Measurements from ENCODE around the gene OR10D3.

The OR10D3 gene

GRCh38 chr11:124183068-124183467 is at the start of gene OR10D3:
OR10D3 (plus strand) TSS chr11:124183345; CDS start chr11:124185270, 1,925 bp downstream.
- no peak within 1 kb of the TSS for H2AFZ ChIP-seq (ENCODE audit: low read length)
- no peaks in the 10 kb centered on the region for H3K36me3 ChIP-seq (replicated peaks; ENCODE audit: insufficient read depth, low read length)
- no peaks in the 10 kb centered on the region for H4K20me1 ChIP-seq (ENCODE audit: insufficient read depth, low read length)
- no peak within 1 kb of the TSS for H3K27ac ChIP-seq (ENCODE audit: low read length)
- no peaks in the 10 kb centered on the region for H3K9me2 ChIP-seq (replicated peaks; ENCODE audit: insufficient read depth, low read length)
- no peaks in the 10 kb centered on the region for H3K4me1 ChIP-seq (ENCODE audit: low read length)
- TF ChIP-seq CTCF (IDR thresholded peaks at IDR 0.05; ENCODE audit: low read length): no peak
- TF ChIP-seq EZH2 (optimal IDR thresholded peaks at IDR 0.05; ENCODE audit: low read depth, low read length): no peak
- TF ChIP-seq EZH2phosphoT487 (IDR thresholded peaks at IDR 0.05; ENCODE audit: low read length): no peak
- H3F3A ChIP-seq (ENCODE audit: insufficient read depth, low read length): no peaks in the 10 kb centered on the region
- H3K4me2 ChIP-seq (ENCODE audit: low read depth, low read length): no peak within 1 kb of the TSS
- no peaks in the 10 kb centered on the region for H3K79me2 ChIP-seq (ENCODE audit: low read length)
- H3K4me3 ChIP-seq (ENCODE audit: low read length): no peak within 1 kb of the TSS
- no peak for DNase-seq
- H3K9me3 ChIP-seq (replicated peaks; ENCODE audit: insufficient read depth, low read length): no peaks in the 10 kb centered on the region
- H3K9ac ChIP-seq (ENCODE audit: low read length): no peak within 1 kb of the TSS
- H3K27me3 ChIP-seq (replicated peaks; ENCODE audit: insufficient read depth, low read length): no peaks in the 10 kb centered on the region

GRCh38 chr11:124143034-124143433 is 40.1 kb upstream of the OR10D3 start:
- Histone ChIP-seq H2AFZ (ENCODE audit: low read length) (no peak overlapping the region), H4K20me1 (ENCODE audit: insufficient read depth, low read length) (no peaks in the 10 kb centered on the region), H3K9me2 (replicated peaks; ENCODE audit: insufficient read depth, low read length) (no peaks in the 10 kb centered on the region), H3K9me3 (replicated peaks; ENCODE audit: insufficient read depth, low read length) (no peaks in the 10 kb centered on the region), H3K79me2 (ENCODE audit: low read length) (no peaks in the 10 kb centered on the region), H3K27ac (ENCODE audit: low read length) (no peak overlapping the region), H3K27me3 (replicated peaks; ENCODE audit: insufficient read depth, low read length) (no peaks in the 10 kb centered on the region), H3K4me1 (ENCODE audit: low read length) (no peaks in the 10 kb centered on the region), H3K4me3 (ENCODE audit: low read length) (no peak overlapping the region), H3K36me3 (replicated peaks; ENCODE audit: insufficient read depth, low read length) (no peaks in the 10 kb centered on the region), H3F3A (ENCODE audit: insufficient read depth, low read length) (no peaks in the 10 kb centered on the region), H3K4me2 (ENCODE audit: low read depth, low read length) (no peak overlapping the region), H3K9ac (ENCODE audit: low read length) (no peak overlapping the region)
- DNase-seq: no peak
- TF ChIP-seq EZH2 (optimal IDR thresholded peaks at IDR 0.05; ENCODE audit: low read depth, low read length) (no peak), EZH2phosphoT487 (IDR thresholded peaks at IDR 0.05; ENCODE audit: low read length) (no peak), CTCF (IDR thresholded peaks at IDR 0.05; ENCODE audit: low read length) (no peak)

GRCh38 chr11:124147951-124148350 is 35.2 kb upstream of the OR10D3 start:
- no peaks in the 10 kb centered on the region for H3F3A ChIP-seq (ENCODE audit: insufficient read depth, low read length)
- H3K79me2 ChIP-seq (ENCODE audit: low read length): no peaks in the 10 kb centered on the region
- no peaks in the 10 kb centered on the region for H3K27me3 ChIP-seq (replicated peaks; ENCODE audit: insufficient read depth, low read length)
- TF ChIP-seq CTCF (IDR thresholded peaks at IDR 0.05; ENCODE audit: low read length) (no peak), EZH2phosphoT487 (IDR thresholded peaks at IDR 0.05; ENCODE audit: low read length) (no peak), EZH2 (optimal IDR thresholded peaks at IDR 0.05; ENCODE audit: low read depth, low read length) (no peak)
- no peak overlapping the region for H3K9ac ChIP-seq (ENCODE audit: low read length)
- H4K20me1 ChIP-seq (ENCODE audit: insufficient read depth, low read length): no peaks in the 10 kb centered on the region
- H3K9me3 ChIP-seq (replicated peaks; ENCODE audit: insufficient read depth, low read length): no peaks in the 10 kb centered on the region
- no peaks in the 10 kb centered on the region for H3K9me2 ChIP-seq (replicated peaks; ENCODE audit: insufficient read depth, low read length)
- H2AFZ ChIP-seq (ENCODE audit: low read length): no peak overlapping the region
- no peaks in the 10 kb centered on the region for H3K36me3 ChIP-seq (replicated peaks; ENCODE audit: insufficient read depth, low read length)
- no peak overlapping the region for H3K4me3 ChIP-seq (ENCODE audit: low read length)
- H3K4me2 ChIP-seq (ENCODE audit: low read depth, low read length): no peak overlapping the region
- H3K4me1 ChIP-seq (ENCODE audit: low read length): no peaks in the 10 kb centered on the region
- no peak for DNase-seq
- no peak overlapping the region for H3K27ac ChIP-seq (ENCODE audit: low read length)
